HG03354 (cell line): ENCODE data around the gene PIP5K1B.
"Not testable (repeated sequence)": the region's sequence is repeated elsewhere in the genome, so short reads cannot be mapped to it uniquely, and the experiment has no call there.

Source experiments
- ATAC-seq: cut with Tn5 transposase; IDR thresholded peaks from one replicate; pipeline ENCODE4 v1.9.1; 2021; ENCODE audit warnings: mild to moderate bottlenecking; ENCODE audit not compliant: unreplicated experiment, poor library complexity, severe bottlenecking

PIP5K1B gene, protein sequence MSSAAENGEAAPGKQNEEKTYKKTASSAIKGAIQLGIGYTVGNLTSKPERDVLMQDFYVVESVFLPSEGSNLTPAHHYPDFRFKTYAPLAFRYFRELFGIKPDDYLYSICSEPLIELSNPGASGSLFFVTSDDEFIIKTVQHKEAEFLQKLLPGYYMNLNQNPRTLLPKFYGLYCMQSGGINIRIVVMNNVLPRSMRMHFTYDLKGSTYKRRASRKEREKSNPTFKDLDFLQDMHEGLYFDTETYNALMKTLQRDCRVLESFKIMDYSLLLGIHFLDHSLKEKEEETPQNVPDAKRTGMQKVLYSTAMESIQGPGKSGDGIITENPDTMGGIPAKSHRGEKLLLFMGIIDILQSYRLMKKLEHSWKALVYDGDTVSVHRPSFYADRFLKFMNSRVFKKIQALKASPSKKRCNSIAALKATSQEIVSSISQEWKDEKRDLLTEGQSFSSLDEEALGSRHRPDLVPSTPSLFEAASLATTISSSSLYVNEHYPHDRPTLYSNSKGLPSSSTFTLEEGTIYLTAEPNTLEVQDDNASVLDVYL

DNA sequence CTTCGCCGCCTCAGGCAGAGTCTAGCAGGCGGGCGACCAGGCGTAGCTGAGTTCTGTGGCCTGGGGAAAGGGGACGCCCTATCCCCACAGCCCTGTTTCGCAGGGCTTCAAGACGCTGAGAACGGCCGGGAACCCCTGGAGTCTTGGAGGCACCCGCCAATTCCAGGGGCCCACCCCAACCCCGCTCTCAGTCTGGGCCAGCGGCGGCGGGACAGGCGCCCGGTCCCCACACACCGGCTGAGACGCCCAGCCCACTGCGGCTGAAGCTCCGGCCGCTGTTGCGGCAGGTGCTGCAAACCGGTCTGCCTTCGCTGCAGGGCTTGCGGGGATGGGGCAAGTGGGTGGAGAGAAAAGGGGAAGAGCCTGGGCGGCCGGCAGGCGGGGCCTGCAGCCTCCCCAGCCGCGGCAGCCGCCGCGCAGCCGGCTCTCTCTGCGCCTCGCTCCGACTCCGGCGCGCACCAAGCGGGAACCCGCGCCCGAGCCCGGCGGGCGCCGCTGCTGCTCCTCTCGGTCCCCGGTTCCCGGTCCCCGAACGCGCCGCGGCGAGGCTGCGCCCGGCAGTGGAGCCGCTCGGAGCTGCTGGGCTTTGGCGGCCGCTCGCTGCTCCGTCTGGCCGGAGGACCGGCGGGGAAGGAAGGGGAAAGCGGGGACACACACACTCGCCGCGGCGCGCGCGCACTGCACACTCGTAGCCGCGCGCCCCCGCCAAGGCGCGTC lies at the start of gene PIP5K1B:
TSS of gene PIP5K1B (plus strand) at position 427 of the 717 bp plus-strand sequence. CDS start 117,375 bp downstream, outside the sequence.
- ATAC-seq: peak; percentile 85

DNA sequence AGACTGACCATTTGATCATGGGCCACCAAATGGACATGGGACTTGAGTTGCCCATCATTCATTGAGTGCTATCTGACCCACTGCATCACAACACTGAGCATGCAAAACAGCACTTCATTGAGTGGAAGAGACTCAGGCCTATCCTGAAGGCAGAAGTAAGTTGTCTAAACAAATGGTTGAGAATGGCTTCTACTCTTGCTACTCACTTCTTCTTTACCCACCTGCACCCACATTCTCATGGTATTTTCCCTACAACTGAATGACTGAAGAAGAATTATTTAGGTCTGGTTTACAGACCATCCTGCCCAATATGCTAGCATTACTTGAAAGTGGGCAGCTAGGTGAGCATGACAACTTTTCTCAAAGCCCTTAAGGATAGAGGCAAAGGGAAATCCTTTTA lies 41.0 kb upstream of the PIP5K1B start:
- no peak for ATAC-seq

DNA sequence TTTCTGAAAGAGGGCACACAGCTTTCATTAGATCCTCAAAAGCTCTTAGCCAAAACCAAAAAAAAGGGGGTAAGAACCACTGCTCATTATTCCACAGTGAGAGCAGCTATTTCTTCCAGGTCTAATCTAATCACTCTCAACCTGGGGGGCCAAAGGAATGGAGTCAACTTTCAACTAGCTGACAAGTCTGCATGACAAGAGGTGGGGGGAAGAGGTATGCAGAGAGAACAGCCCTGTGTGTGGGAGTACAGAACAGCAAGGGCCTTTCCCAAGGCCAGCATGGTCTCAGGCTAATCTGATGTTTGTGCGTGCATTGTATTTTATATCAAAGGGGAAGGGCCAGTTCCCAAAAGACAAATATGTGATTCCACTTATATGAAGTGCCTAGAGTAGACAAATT lies 36.9 kb upstream of the PIP5K1B start:
- ATAC-seq: no peak

DNA sequence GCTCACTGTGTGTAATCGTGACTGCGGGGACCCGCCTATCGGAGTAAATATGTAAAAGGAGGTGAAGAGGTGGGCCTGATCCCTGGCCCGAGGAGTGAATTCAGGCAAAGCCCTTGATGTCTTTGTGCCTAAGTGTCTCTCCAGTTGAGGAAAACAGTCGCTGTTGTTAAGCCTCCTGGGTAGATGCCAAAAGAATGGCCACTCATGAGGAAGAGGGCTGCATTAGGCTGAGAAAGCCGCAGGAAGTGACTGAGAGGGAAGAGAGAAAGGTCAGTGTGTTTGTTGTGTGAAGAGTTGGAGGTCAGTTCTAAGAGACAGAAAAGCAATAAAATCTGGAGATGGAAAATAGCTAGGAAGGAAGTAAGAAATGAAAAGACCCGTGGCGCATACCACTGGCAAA lies 35.8 kb upstream of the PIP5K1B start:
- ATAC-seq: no peak

DNA sequence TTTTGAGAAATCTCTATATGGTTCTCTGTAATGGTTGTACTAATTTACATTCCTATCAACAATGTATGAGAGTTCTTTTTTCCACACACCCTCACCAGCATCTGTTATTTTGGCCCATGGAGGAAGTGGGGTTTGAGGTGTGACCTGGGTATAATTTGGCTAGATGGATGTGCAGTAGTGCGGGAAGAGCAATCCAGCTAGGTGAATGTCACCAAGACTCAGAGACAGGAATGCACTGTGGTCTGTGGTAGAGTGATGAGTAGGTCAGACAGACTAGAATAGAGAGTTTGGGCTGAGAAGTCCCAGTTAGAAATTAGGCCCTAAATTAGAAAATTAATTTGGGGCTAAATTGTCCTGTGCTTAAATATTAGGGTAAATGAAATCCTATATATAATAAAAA lies 32.8 kb upstream of the PIP5K1B start:
- no peak for ATAC-seq

DNA sequence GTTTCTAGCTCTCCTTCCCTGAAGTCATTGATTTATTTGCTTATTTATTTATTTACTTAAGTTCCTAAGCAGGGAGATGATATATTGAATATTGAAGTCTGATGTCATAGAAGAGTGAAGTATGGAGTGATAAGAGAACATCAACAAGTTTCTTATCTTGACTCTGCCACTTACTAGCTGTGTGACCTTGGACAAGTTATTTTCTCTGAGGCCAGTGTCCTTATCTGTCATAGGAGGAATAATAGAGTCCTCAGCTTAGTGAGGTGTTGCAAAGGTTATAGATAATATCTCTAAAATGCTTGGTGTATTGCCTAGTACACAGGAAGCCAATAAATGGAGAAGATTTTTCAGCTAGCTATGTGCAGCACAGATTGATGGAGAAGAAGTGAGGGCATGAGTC lies 32.4 kb upstream of the PIP5K1B start:
- no peak for ATAC-seq

DNA sequence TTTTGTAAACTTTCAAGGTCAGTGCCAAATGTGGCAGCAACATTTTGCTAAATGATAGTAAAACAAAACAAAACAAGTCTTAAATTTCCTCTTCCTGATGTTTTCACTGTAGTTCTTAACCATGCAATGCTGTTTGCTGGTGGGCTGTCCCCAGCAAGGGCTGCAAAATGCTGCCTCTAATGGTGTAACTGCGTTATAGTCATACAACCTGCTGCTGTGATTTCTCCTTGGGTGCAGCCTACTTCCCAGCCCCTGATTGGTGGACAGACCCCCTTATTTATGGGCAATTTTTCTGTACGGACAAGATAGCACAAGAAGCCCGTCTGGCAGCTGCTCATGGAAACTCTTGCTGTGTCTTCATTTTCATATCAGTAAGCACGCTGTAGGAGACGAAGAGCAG lies 26.6 kb upstream of the PIP5K1B start:
- ATAC-seq: peak; percentile 51

DNA sequence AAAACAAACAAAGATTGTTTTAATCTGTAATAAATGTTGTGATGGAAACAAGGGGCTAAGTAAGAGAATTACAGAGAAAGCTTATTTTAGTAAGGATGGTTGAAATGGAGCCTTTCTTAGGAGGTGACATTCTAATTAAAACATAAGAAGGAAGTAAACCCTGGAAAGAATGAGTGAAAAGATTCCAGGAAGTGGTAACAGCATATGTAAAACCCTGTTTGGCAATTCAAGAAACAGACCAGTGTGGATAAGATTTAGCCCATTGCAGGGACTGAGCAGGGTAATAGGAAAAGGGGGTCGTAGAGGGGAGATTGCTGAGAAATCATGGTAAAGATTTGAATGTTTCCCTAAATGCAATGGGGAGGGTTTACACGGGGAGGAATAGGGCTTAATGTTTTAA lies 21.6 kb upstream of the PIP5K1B start:
- ATAC-seq: no peak

DNA sequence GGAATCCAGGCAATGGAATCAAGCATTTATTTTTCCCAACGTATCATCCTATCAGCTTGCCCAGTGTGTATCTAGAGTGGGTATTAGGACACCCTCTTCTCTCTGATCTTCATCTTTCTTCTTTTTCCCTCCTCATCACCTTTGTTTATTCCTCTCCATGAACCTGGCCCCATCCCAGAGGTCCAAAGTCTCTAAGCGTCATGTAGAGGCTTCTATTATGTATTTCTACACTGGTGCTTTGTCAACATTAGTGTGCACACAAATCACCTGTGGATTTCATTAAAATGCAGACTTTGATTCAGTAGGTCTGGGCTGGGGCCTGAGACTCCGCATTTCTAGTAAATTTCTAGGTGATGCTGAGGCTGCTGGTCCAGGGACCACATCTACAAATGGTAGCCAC lies 19.8 kb upstream of the PIP5K1B start:
- ATAC-seq: no peak

DNA sequence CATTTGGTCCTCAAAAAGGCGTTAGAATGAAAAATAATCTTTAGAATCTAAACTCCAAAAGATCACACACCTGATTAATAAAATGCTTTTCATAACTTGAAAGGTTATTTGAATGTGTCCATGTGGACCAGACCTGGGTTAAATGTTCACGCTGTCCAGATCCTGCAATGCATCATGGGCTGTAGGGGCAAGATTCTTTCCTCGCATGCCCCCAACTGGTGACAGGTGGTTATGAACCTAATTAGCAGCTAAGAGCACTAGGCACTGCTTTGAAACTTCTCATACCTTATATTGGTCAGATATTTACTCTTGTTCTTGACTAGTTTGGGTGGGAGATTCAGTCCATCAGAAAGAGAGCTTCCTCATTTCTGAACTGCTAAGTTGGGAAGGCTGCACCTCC lies 19.3 kb upstream of the PIP5K1B start:
- ATAC-seq: peak; percentile 94

DNA sequence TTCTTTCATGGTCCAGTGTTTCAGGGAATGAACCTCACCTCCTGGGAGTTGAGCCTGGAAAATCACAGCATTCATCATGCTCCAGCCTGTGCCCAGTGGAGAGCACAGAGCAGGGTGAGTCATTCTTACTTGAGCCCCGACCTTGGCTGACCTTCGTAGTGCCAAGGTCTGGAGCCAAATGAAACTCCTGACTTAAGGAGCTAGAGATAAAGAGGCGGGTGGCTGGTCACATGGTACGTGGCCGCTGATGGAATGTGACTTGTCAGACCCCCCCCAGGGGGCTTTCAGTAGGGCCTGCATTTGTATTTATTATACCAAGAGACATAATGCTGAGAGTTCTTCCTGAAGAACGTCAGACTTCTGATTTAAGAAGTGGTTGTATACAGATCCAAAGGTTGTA lies 15.0 kb upstream of the PIP5K1B start:
- no peak for ATAC-seq

DNA sequence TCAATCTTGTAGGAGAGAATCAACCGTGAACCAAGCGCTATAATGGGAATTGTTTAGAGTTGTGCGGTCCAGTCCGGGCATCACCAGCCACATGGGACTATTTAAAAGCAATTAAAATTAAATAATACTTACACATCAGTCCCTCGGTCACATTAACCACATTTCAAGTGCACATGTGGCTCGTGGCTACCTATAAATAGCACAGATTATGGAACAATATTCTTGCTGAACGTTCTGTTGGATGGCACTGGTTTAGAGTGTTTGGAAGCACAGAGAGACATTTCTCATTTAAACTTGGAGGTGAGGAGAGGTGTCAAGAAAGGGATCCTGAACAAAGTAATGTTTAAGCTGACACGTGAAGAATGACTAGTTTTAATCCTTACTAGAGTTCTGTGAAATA lies 12.5 kb upstream of the PIP5K1B start:
- no peak for ATAC-seq

DNA sequence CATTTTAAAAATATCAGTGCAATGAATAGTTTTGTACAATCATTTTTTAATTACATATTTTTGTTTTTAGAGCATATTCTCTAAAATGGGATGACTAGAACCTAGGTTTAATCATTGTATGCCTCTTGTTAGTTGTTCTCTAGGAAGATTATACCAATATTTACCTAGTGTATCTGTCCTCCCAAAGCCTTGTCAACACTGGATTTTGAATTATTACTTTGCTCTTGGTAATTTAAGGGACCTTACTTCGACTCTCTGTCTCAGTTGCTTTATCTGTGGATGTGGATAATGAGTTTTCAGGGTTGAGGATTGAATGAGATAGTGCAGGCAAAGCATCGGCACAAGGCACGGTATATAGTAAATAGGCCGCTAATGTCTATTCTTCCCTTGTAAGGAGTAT lies 10.9 kb upstream of the PIP5K1B start:
- ATAC-seq: no peak

DNA sequence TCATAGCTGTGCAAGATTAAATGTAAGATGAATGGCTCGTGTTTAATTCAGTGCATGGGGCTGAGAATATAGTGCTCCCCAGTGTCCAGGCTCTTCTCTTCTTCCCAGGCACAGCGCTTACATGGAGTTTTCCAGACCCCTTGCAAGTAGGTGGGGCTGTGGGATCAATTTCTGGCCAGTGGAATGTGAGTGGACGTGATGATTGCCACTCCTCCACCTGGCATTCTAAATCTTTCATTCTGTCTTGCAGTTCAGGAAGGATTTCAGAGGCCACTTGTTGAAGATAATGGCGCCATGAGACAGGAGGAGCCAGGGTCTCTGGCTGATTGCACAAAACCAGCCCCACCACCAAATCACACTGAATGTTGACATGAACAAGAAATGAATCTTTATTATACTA lies 7.2 kb upstream of the PIP5K1B start:
- no peak for ATAC-seq

DNA sequence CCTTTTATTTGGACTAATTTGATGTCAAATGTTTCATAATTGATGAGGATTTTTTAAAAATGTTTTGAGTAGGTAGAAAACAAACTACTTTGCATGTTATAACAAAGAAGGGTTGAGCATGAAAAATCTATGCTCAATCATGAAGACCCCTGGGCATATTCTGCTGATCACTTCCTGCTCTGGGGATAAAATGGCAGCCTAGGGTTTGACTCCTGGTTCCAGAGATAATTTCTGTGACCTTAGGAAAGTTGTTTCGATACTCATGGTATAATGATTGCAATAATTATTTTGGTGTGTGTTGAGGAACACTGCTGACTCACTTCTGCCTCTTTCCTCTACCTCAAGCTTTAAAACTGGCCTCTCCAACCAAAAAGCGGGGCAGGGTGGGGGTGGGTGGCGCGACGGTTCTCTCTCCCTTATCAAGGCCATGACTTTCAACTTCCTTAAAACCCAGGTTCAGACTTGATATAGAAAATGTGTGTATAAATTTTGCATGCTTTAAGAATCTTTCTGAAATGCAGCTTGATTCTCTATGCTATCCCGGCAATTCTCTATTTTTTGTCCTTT lies 6.0 kb upstream of the PIP5K1B start:
- no peak for ATAC-seq

DNA sequence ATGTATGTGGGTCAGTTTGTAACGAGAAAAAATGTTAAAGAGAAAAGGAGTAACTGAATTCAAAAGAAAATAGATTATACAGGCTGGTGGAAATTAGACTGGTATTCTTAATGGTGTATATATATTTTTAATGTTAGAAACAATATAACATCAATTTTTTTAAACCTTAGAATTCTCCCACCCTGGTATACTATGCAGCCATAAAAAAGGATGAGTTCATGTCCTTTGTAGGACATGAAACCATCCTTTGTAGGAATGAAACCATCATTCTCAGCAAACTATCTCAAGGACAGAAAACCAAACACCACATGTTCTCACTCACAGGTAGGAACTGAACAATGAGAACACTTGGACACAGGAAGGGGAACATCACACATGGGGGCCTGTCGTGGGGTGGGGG lies 5.4 kb upstream of the PIP5K1B start:
- not testable (repeated sequence) for ATAC-seq

DNA sequence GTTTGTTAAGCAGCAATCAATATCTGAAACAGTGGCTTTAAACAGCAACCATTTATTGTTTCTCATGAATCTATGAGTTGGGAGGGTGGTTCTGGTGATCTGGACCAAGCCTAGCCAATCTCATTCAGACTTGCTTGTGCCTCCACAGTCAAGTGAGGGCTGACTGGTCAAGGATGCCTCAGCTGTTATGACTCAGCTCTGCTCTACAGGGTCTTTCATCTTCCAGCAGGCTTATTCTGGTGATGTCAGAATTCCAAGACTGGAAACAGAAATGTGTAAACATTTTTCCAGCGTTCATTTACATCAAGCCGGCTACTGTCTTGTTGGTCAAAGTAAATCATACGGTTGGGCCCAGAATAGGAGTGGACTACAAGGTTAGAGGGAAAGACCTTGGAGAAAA lies 2.5 kb upstream of the PIP5K1B start:
- ATAC-seq: no peak

DNA sequence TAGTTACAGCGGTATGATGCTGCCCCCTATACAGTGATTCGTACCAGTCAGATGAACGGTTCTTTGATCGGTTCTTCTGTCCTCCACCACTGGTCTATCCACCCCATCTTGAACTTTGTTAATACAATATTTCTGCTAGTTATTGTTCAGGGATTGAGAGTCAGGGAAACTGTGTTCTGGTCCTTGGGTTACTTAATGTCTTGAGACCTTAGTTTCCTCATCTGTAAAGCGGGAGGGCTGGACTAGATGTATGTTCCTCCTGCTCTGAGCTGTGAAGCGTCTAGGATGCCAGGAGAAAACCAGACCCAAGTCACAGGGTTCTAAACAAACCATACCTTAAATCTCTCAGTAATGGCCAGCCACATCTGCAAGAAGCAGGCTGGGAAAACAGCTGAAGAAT lies 1.4 kb upstream of the PIP5K1B start:
- no peak for ATAC-seq

DNA sequence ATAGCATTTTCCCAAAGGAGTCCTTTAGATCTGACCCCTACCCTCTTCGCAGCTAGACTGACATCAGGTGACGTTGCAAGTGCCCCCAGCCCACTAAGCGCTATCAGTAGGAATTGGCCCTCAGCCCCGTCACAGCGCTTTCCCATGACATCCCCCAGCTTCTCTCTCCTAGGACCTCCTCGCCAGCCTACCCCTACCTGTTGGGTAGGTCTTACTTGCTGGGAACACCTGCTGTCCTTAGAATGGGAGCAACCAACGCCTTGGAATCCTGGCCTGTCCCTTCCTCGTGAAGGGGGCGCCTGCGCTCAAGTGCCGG lies 584 bp upstream of the PIP5K1B start:
- no peak for ATAC-seq

DNA sequence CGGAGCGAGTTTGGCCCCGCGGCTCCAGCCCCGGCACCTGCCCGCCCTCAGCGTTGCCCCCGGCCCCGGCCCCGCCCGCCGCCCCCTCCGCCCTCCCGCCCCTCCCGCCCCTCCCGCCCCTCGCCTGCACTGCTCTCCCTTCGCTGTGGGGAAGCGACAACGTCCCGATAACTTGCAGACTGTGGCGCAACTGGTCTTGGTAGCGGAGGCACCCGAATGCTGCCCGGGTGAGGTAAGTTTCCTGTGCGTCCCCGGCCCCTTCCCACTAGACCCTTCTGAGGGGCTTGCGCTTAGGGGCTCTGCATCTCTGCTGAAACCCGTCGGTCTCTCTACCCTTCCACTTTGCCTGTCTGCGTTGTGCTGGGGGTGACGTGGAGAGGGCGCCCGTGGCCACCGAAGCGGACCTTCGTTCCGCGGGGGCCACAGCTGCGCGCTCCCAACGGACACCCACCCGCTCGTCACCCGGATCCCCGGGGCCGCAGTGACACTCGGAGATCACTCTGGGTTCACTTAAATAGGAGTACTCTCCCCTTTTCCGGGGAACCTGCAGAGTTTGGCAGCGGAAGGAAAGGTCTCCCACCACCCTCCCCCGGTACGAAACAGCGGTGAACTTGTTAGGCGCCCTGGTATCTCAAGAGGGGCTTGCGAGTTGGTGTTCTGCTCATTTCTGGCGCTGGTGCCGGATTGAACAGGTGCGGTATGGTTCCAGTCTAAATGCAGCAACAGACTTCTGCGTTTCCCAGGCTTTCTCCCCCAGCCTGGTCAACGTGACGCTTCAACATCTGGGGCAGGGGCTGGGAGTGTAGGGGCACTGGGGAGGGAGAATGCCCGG lies 707 bp downstream of the PIP5K1B start:
- peak; percentile 15 for ATAC-seq
